HL-60 (cell line): ENCODE measurements around the gene TRPM2.
A peak's percentile ranks its signal among the peaks of the same experiment; 100 is the strongest.

Experiments used
- DNase-seq, 2 experiments: peaks; one replicate each; pipeline ENCODE4 v3.0.0-alpha.2; 2010 to 2020; ENCODE audit warnings: low read depth in 1 of 2, low spot score in 1 of 2
- H3K27ac ChIP-seq: fragments of 250-450 bp; sonication (Bioruptor Pico); replicated peaks from 2 replicates; pipeline ENCODE4 v1.5.1; 2020; ENCODE audit warnings: mild to moderate bottlenecking, moderate library complexity
- H3K27me3 ChIP-seq: fragments of 250-450 bp; sonication (Bioruptor Pico); 2 replicates; pipeline ENCODE4 v1.5.1; 2021; ENCODE audit warnings: mild to moderate bottlenecking, moderate library complexity; ENCODE audit not compliant: insufficient read depth, poor library complexity, severe bottlenecking
- H3K4me3 ChIP-seq: replicated peaks from 2 replicates; pipeline ENCODE4 v1.5.1; 2011; ENCODE audit warnings: mild to moderate bottlenecking, control low read depth, low read length; ENCODE audit not compliant: insufficient read depth
- GABPA ChIP-seq: IDR thresholded peaks from 2 replicates; pipeline ENCODE4 v1.6.1; 2012; ENCODE audit warnings: low read depth
- POLR2AphosphoS5 ChIP-seq: IDR thresholded peaks from 2 replicates; pipeline ENCODE4 v1.6.1; 2012; ENCODE audit warnings: low read depth
- SPI1 ChIP-seq: IDR thresholded peaks from 2 replicates; pipeline ENCODE4 v1.6.1; 2012; ENCODE audit warnings: low read depth, mild to moderate bottlenecking, borderline replicate concordance
- TF ChIP-seq, protein P1 (sequence below): IDR thresholded peaks from one replicate; pipeline ENCODE4 v1.5.1; 2011; ENCODE audit warnings: low read length, control low read depth, inconsistent platforms; ENCODE audit not compliant: insufficient read depth
- TF ChIP-seq, protein P2 (sequence below): IDR thresholded peaks from 2 replicates; pipeline ENCODE4 v1.6.1; 2012; ENCODE audit warnings: low read depth; ENCODE audit not compliant: insufficient replicate concordance

Gene TRPM2

DNA sequence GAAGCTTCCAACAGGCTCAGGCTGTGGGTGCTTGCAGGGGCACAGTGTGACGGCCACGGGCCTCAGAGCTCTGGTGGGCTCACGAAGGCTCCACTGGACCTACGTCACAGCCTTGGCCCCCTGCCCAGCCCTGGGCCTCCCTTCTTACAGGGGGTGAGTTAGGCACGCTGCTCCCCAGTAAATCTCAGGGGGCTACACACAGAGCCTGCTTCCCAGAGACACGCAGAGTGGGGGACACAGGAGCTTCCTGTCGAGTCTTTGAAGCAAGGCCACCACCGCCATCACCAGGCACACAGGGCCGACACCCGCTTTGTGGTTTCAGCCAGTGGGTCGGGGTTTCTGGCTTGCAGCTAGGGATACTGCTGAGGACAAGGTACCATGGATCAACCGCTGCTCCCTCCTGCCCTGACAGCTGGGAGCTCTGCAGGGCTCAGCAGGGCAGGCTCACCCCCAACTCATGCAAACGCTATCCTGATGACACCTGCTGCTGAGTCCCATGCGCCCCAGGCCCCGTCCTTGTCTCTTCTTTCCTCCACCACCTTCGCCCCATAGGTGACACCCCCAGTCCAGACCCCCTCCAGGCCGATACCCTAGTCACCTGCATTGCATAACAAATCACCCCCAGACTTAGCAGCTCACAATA, 8.8 kb upstream of the TRPM2 start:
- no peak for TF ChIP-seq POLR2AphosphoS5
- no peak overlapping the region for H3K27ac ChIP-seq
- no peak for DNase-seq
- no peaks in the 10 kb centered on the region for H3K27me3 ChIP-seq
- H3K4me3 ChIP-seq, result no peak overlapping the region

DNA sequence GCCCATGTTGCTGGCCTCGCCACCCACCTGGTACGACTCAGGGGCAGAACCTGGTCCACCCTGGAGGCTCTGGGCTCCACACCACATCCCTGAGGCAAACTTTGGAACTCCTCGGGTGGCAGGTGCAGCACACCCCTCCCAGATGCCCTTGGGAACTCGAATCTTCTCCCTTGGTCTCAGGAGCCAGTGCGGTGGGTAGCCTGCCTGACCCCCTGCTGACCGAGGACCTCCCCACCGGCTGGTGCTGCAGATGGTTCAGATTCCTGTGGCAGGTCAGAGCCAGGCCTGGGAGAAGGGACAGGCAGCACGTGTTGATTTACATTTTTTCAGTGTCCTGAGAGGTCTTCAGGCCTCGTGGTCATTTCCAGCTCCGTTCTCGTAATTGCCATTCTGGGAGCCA, 7.9 kb upstream of the TRPM2 start:
- Histone ChIP-seq H3K27me3 (no peaks in the 10 kb centered on the region), H3K4me3 (no peak overlapping the region), H3K27ac (no peak overlapping the region)
- TF ChIP-seq POLR2AphosphoS5 (no peak), GABPA (no peak)
- TF ChIP-seq, protein P1, sequence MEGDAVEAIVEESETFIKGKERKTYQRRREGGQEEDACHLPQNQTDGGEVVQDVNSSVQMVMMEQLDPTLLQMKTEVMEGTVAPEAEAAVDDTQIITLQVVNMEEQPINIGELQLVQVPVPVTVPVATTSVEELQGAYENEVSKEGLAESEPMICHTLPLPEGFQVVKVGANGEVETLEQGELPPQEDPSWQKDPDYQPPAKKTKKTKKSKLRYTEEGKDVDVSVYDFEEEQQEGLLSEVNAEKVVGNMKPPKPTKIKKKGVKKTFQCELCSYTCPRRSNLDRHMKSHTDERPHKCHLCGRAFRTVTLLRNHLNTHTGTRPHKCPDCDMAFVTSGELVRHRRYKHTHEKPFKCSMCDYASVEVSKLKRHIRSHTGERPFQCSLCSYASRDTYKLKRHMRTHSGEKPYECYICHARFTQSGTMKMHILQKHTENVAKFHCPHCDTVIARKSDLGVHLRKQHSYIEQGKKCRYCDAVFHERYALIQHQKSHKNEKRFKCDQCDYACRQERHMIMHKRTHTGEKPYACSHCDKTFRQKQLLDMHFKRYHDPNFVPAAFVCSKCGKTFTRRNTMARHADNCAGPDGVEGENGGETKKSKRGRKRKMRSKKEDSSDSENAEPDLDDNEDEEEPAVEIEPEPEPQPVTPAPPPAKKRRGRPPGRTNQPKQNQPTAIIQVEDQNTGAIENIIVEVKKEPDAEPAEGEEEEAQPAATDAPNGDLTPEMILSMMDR, result no peak
- TF ChIP-seq, protein P2, sequence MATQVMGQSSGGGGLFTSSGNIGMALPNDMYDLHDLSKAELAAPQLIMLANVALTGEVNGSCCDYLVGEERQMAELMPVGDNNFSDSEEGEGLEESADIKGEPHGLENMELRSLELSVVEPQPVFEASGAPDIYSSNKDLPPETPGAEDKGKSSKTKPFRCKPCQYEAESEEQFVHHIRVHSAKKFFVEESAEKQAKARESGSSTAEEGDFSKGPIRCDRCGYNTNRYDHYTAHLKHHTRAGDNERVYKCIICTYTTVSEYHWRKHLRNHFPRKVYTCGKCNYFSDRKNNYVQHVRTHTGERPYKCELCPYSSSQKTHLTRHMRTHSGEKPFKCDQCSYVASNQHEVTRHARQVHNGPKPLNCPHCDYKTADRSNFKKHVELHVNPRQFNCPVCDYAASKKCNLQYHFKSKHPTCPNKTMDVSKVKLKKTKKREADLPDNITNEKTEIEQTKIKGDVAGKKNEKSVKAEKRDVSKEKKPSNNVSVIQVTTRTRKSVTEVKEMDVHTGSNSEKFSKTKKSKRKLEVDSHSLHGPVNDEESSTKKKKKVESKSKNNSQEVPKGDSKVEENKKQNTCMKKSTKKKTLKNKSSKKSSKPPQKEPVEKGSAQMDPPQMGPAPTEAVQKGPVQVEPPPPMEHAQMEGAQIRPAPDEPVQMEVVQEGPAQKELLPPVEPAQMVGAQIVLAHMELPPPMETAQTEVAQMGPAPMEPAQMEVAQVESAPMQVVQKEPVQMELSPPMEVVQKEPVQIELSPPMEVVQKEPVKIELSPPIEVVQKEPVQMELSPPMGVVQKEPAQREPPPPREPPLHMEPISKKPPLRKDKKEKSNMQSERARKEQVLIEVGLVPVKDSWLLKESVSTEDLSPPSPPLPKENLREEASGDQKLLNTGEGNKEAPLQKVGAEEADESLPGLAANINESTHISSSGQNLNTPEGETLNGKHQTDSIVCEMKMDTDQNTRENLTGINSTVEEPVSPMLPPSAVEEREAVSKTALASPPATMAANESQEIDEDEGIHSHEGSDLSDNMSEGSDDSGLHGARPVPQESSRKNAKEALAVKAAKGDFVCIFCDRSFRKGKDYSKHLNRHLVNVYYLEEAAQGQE, result no peak
- no peak for DNase-seq

DNA sequence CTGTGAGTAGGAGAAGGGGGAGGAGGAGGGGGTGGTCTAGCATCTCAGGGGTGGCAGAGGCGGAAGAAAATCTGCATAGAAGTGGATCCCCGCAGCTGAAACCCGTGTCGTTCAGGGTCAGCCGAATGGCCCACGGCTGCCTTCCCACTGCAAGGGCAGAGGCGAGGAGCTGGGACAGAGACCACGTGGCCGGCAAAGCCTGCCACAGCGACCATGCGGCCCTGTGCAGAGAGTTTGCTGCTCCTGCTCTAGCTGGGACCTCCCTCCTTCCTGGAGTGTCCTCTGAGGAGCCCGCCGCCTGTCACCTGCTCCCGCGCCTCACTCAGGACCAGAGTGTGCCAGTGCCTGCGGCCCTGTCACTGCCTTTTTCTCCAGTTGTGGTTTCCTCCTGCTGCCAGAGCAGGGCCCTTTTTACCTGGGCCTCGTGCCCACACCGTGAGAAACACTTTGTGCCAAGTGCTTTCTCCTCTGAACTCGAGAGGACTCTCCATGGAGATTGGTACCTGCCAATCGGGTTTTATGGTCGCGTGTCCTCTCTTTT, 5.4 kb upstream of the TRPM2 start:
- H3K27ac ChIP-seq, result no peak overlapping the region
- no peaks in the 10 kb centered on the region for H3K27me3 ChIP-seq
- TF ChIP-seq, protein P2, result no peak
- TF ChIP-seq POLR2AphosphoS5 (no peak), SPI1 (no peak), GABPA (no peak)
- TF ChIP-seq, protein P1, result no peak
- DNase-seq, result no peak
- H3K4me3 ChIP-seq, result no peak overlapping the region

DNA sequence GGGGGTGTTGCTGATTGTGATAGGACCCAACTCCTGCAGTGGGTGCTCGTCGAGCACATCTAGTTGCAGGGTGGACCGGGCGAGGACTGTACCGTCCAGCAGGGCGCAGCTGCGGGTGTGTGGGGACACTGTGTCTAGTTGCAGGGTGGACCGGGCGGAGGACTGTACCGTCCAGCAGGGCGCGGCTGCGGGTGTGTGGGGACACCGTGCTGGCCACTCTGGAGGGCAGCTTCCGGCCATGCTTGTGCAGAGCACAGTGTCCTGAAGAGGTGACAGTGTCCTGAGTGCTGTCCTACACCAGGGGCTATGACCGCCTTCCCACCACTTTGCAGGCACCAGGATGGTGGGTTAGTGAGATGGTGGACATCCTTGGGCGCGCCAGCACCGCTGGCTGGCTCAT, 4.6 kb upstream of the TRPM2 start:
- Histone ChIP-seq H3K4me3 (peak overlapping the region; percentile 39; the same call in 1 of the 2 replicates), H3K27ac (no peak overlapping the region), H3K27me3 (no peaks in the 10 kb centered on the region)
- TF ChIP-seq, protein P2, result no peak
- TF ChIP-seq SPI1, result no peak
- TF ChIP-seq, protein P1, result no peak
- no peak for TF ChIP-seq POLR2AphosphoS5
- no peak for TF ChIP-seq GABPA
- DNase-seq, result no peak
